ENCODE results near the gene BORCS8. TPM values are rescaled to one million over a fixed set of nuclear protein-coding genes. Genes with fewer than 3 reads are reported as not detected.

BORCS8 gene
- total RNA-seq, 2 experiments from 2014 or later = 20.8 to 22.2 TPM

DNA sequence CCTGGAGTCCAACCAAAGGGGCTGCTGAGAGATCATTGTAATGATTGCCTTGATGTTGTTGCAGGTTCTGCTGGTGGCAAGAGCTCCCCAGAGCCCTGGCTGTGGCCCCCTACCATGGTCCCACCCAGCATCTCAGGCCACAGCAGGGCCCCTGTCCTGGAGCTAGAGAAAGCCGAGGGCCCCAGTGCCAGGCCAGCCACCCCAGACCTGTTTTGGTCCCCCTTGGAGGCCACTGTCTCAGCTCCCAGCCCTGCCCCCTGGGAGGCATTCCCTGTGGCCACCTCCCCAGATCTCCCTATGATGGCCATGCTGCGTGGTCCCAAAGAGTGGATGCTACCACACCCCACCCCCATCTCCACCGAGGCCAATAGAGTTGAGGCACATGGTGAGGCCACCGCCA lies 35.3 kb upstream of the BORCS8 start:
- no peaks in the 10 kb centered on the region for H3K9me3 Mint-ChIP-seq
- DNase-seq = no peak
- no peak for TF ChIP-seq CTCF (IDR thresholded peaks at IDR 0.05)
- no peak overlapping the region for H3K27ac Mint-ChIP-seq
- CTCF ChIA-PET = interaction anchor here (0.9 kb wide), 1 partner anchor 11 kb away, joined by 3 read pairs; no protein-coding TSS in a partner anchor
- intact Hi-C loops (cut with micrococcal nuclease) = loop anchor here (5.0 kb wide), 1 partner anchor 80 kb away; no protein-coding TSS in a partner anchor
- ATAC-seq = no peak
- peaks cover 2% of the 10 kb centered on the region for H3K4me1 Mint-ChIP-seq (ENCODE audit: low read depth)
- H3K36me3 Mint-ChIP-seq (ENCODE audit: low read depth) = no peaks in the 10 kb centered on the region
- H3K27me3 Mint-ChIP-seq = peaks cover 10% of the 10 kb centered on the region
- no peak overlapping the region for H3K4me3 Mint-ChIP-seq
- POLR2A ChIA-PET = interaction anchor here (1.2 kb wide), 1 partner anchor 54 kb away, joined by 3 read pairs; no protein-coding TSS in a partner anchor

- H3K4me1 Mint-ChIP-seq (ENCODE audit: low read depth) = peaks cover 2% of the 10 kb centered on the region
- H3K9me3 Mint-ChIP-seq = no peaks in the 10 kb centered on the region
- no peak for TF ChIP-seq CTCF (IDR thresholded peaks at IDR 0.05)
- H3K4me3 Mint-ChIP-seq = no peak overlapping the region
- H3K27ac Mint-ChIP-seq = no peak overlapping the region
- peaks cover 10% of the 10 kb centered on the region for H3K27me3 Mint-ChIP-seq
- ChIA-PET CTCF (interaction anchor here (0.9 kb wide), 1 partner anchor 11 kb away, joined by 3 read pairs; no protein-coding TSS in a partner anchor), POLR2A (interaction anchor here (1.2 kb wide), 1 partner anchor 54 kb away, joined by 3 read pairs; no protein-coding TSS in a partner anchor)
- intact Hi-C loops (cut with micrococcal nuclease) = loop anchor here (5.0 kb wide), 1 partner anchor 79 kb away; no protein-coding TSS in a partner anchor
- H3K36me3 Mint-ChIP-seq (ENCODE audit: low read depth) = no peaks in the 10 kb centered on the region
- ATAC-seq = no peak
- no peak for DNase-seq
Measured at GRCh38 chr19:19226663-19227062, 34.7 kb upstream of the BORCS8 start.

- Mint-ChIP-seq H3K36me3 (ENCODE audit: low read depth) (no peaks in the 10 kb centered on the region), H3K27me3 (peaks cover 10% of the 10 kb centered on the region), H3K4me3 (no peak overlapping the region), H3K4me1 (ENCODE audit: low read depth) (peaks cover 2% of the 10 kb centered on the region), H3K9me3 (no peaks in the 10 kb centered on the region), H3K27ac (no peak overlapping the region)
- intact Hi-C loops (cut with micrococcal nuclease) = loop anchor here (5.0 kb wide), 1 partner anchor 79 kb away; no protein-coding TSS in a partner anchor
- ChIA-PET POLR2A (interaction anchor here (1.2 kb wide), 2 partner anchors 24 to 55 kb away, joined by 3 read pairs; no protein-coding TSS in a partner anchor), CTCF (interaction anchor here (0.9 to 2.7 kb wide), 5 partner anchors 21 to 83 kb away, joined by 3 to 12 read pairs (median 5); no protein-coding TSS in a partner anchor)
- no peak for DNase-seq
- no peak for TF ChIP-seq CTCF (IDR thresholded peaks at IDR 0.05)
- ATAC-seq = no peak
Measured at GRCh38 chr19:19226204-19226603, 34.3 kb upstream of the BORCS8 start.

- H3K4me1 Mint-ChIP-seq (ENCODE audit: low read depth) = peaks cover 2% of the 10 kb centered on the region
- ATAC-seq = peak; percentile 91
- CTCF ChIA-PET = interaction anchor here (0.7 to 2.7 kb wide), 13 partner anchors 10 to 82 kb away, joined by 3 to 12 read pairs (median 4); partner anchors contain the start of genes BORCS8, NR2C2AP and RFXANK
- H3K27ac Mint-ChIP-seq = no peak overlapping the region
- no peaks in the 10 kb centered on the region for H3K9me3 Mint-ChIP-seq
- H3K27me3 Mint-ChIP-seq = peaks cover 10% of the 10 kb centered on the region
- no peaks in the 10 kb centered on the region for H3K36me3 Mint-ChIP-seq (ENCODE audit: low read depth)
- POLR2A ChIA-PET = interaction anchor here (0.7 to 1.3 kb wide), 3 partner anchors 23 to 32 kb away, joined by 3 to 4 read pairs (median 3); no protein-coding TSS in a partner anchor
- TF ChIP-seq CTCF (IDR thresholded peaks at IDR 0.05) = peak; percentile 72
- intact Hi-C loops (cut with micrococcal nuclease) = loop anchor here (5.0 kb wide), 1 partner anchor 78 kb away; no protein-coding TSS in a partner anchor
- peak overlapping the region; percentile 56 for H3K4me3 Mint-ChIP-seq
- DNase-seq = peak; percentile 85
Measured at GRCh38 chr19:19224852-19225494, 33.0 kb upstream of the BORCS8 start.

All from activated CD8-positive, alpha-beta T cell treated with anti-CD3 and anti-CD28 coated beads for 36 hours (primary cell).